HCT116 (cell line): ENCODE data around the gene AMMECR1. TPM values are rescaled to one million over a fixed set of nuclear protein-coding genes. Genes with fewer than 3 reads are reported as not detected.

ENCODE experiments used
- ATAC-seq: fragments of 200-7000 bp; cut with Tn5 transposase; 2 replicates; pipeline ENCODE4 v1.9.1; 2020; ENCODE audit warnings: mild to moderate bottlenecking, moderate library complexity
- BruUV-seq: library from RNA; stranded (reverse); fragments of 400-500 nt; replicated peaks from 2 replicates; lab custom pipeline; 2021; lab: Mats Ljungman, UMichigan
- CTCF ChIA-PET: fragments of 300-600 bp; sonication (Branson Sonifier 250); formaldehyde crosslinking; loops from one replicate; lab custom pipeline; 2021; ENCODE audit warnings: antibody characterized with exemption; lab: Charles Lee
- POLR2A ChIA-PET: fragments of 300-600, 350-600 bp; sonication (Branson Sonifier 250); formaldehyde crosslinking; loops from one replicate; lab custom pipeline; 2021; ENCODE audit warnings: antibody characterized with exemption; lab: Charles Lee
- RAD21 ChIA-PET, 2 experiments: fragments of 300-600 bp; sonication (Branson Sonifier 250); formaldehyde crosslinking; loops; one replicate each; lab custom pipeline; 2023; ENCODE audit warnings: low total read pairs in 2 of 2; ENCODE audit not compliant: uncharacterized antibody in 2 of 2, unreplicated experiment in 2 of 2, low non-redundant PET in 1 of 2; lab: Charles Lee
- DNase-seq: peaks from one replicate; pipeline ENCODE4 v3.0.0-alpha.2; 2010; ENCODE audit warnings: low read depth, low spot score
- H2AFZ ChIP-seq: fragments of 200-600 bp; shearing (Covaris generic), sonication (generic); 2 replicates; pipeline ENCODE4 v1.6.1; 2017; ENCODE audit warnings: low read depth, mixed run types, mixed read lengths, antibody characterized with exemption, low read length; ENCODE audit not compliant: poor library complexity, severe bottlenecking
- H3K27ac ChIP-seq: 2 replicates; pipeline ENCODE4 v1.5.1; 2012; ENCODE audit warnings: low read depth, low read length
- H3K27me3 ChIP-seq: fragments of 200-600 bp; sonication (generic); 2 replicates; pipeline ENCODE4 v1.6.1; 2016; ENCODE audit warnings: mixed run types, low read length, mixed read lengths; ENCODE audit not compliant: insufficient read depth
- H3K36me3 ChIP-seq, 2 experiments: fragments of 200-500 bp in 1 of 2; fragments of 200-600 bp in 1 of 2; sonication (Bioruptor generic) in 1 of 2; sonication (generic) in 1 of 2; 2 replicates each; pipeline versions ENCODE4 v1.5.1 to v1.6.1; 2014 to 2016; ENCODE audit warnings: low read length in 2 of 2, inconsistent platforms in 1 of 2, mixed read lengths in 1 of 2, mixed run types in 1 of 2; ENCODE audit not compliant: insufficient read depth in 2 of 2, control insufficient read depth in 1 of 2
- H3K4me1 ChIP-seq, 2 experiments: fragments of 200-600 bp in 1 of 2; sonication (generic) in 1 of 2; 2 replicates each; pipeline versions ENCODE4 v1.5.1 to v1.6.1; 2012 to 2017; ENCODE audit warnings: low read length in 2 of 2, inconsistent platforms in 1 of 2, mild to moderate bottlenecking in 1 of 2, mixed read lengths in 1 of 2, mixed run types in 1 of 2, moderate library complexity in 1 of 2; ENCODE audit not compliant: insufficient read depth in 2 of 2, control insufficient read depth in 1 of 2
- H3K4me2 ChIP-seq: fragments of 200-600 bp; sonication (generic); 2 replicates; pipeline ENCODE4 v1.6.1; 2017; ENCODE audit warnings: mixed run types, low read length, mixed read lengths
- H3K4me3 ChIP-seq, 2 experiments: fragments of 200-600 bp in 1 of 2; sonication (generic) in 1 of 2; replicated peaks in 1 of 2; 2 replicates each; pipeline ENCODE4 v1.5.1; 2011 to 2016; ENCODE audit warnings: low read length in 2 of 2, control low read depth in 1 of 2, low read depth in 1 of 2, mild to moderate bottlenecking in 1 of 2, mixed read lengths in 1 of 2, mixed run types in 1 of 2
- H3K79me2 ChIP-seq: fragments of 200-600 bp; sonication (generic); 2 replicates; pipeline ENCODE4 v1.6.1; 2017; ENCODE audit warnings: mild to moderate bottlenecking, mixed run types, low read length, moderate library complexity, mixed read lengths; ENCODE audit not compliant: insufficient read depth
- H3K9ac ChIP-seq: fragments of 200-600 bp; sonication (generic); 2 replicates; pipeline ENCODE4 v1.6.1; 2016; ENCODE audit warnings: low read length, mixed read lengths
- H3K9me2 ChIP-seq: fragments of 200-600 bp; sonication (generic), shearing (Covaris generic); 2 replicates; pipeline ENCODE4 v1.6.1; 2017; ENCODE audit warnings: mixed run types, mild to moderate bottlenecking, moderate library complexity; ENCODE audit not compliant: insufficient read depth
- H3K9me3 ChIP-seq, 2 experiments: fragments of 200-500 bp in 1 of 2; fragments of 200-600 bp in 1 of 2; sonication (Bioruptor generic) in 1 of 2; sonication (generic) in 1 of 2; 2 replicates each; pipeline ENCODE4 v1.6.1; 2014 to 2017; ENCODE audit warnings: low read length in 2 of 2, mixed read lengths in 2 of 2, inconsistent platforms in 1 of 2, low read depth in 1 of 2, mild to moderate bottlenecking in 1 of 2, mixed run types in 1 of 2, moderate library complexity in 1 of 2; ENCODE audit not compliant: control insufficient read depth in 1 of 2, insufficient read depth in 1 of 2
- H4K20me1 ChIP-seq: fragments of 200-600 bp; sonication (generic), shearing (Covaris generic); 2 replicates; pipeline ENCODE4 v1.6.1; 2017; ENCODE audit warnings: mixed run types, mild to moderate bottlenecking, moderate library complexity; ENCODE audit not compliant: insufficient read depth
- EZH2phosphoT487 ChIP-seq: fragments of 200-600 bp; IDR thresholded peaks from 2 replicates; pipeline ENCODE4 v1.6.1; 2018; ENCODE audit warnings: antibody characterized with exemption, borderline replicate concordance
- FOSL1 ChIP-seq: IDR thresholded peaks from 2 replicates; pipeline ENCODE4 v1.6.1; 2012; ENCODE audit warnings: low read depth
- intact Hi-C: fragments of 100-400 bp; cut with micrococcal nuclease; formaldehyde crosslinking; loops from 2 replicates; pipeline ENCODE4 v1.10.0; 2022
- total RNA-seq: library from RNA; stranded (reverse); gene quantifications from one replicate; pipeline ENCODE4 v1.2.1, GENCODE V29; 2021; ENCODE audit not compliant: unreplicated experiment
- TF ChIP-seq, protein P1 (sequence below): IDR thresholded peaks from 2 replicates; pipeline ENCODE4 v1.6.1; 2012

AMMECR1 gene
- total RNA-seq, 1 experiment from 2014 or later = 9.2 TPM

GRCh38 chrX:110315551-110315950 lies 2.3 kb downstream of the AMMECR1 start:
- ATAC-seq (no peak), DNase-seq (no peak)
- Histone ChIP-seq H2AFZ (no peak overlapping the region), H3K27me3 (no peaks in the 10 kb centered on the region), H3K9me2 (no peaks in the 10 kb centered on the region), H3K9ac (no peak overlapping the region), H3K9me3 (no peaks in the 10 kb centered on the region), H4K20me1 (0 out of 2 replicates have a peak, but pooled peaks cover 4% of the 10 kb centered on the region), H3K4me1 (peaks cover 0 to 14% of the 10 kb centered on the region in 2 experiments; a peak in 1 of 4 replicates), H3K27ac (no peak overlapping the region), H3K79me2 (peaks cover 38% of the 10 kb centered on the region), H3K36me3 (no peaks in the 10 kb centered on the region), H3K4me2 (no peak overlapping the region), H3K4me3 (no peak overlapping the region)
- no TSS peak for BruUV-seq
- TF ChIP-seq, protein P1, sequence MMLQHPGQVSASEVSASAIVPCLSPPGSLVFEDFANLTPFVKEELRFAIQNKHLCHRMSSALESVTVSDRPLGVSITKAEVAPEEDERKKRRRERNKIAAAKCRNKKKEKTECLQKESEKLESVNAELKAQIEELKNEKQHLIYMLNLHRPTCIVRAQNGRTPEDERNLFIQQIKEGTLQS = no peak
- TF ChIP-seq EZH2phosphoT487 = no peak
- POLR2A ChIA-PET = no interaction called here
- RAD21 ChIA-PET = no interaction called here
- CTCF ChIA-PET = no interaction called here
- intact Hi-C loops = loop anchor here (5.0 to 10.0 kb wide), 3 partner anchors 92 to 401 kb away; no protein-coding TSS in a partner anchor

- no peak overlapping the region for H3K27ac ChIP-seq
- no peak overlapping the region for H3K4me3 ChIP-seq
- intact Hi-C loops = loop anchor here (10.0 kb wide), 2 partner anchors 97 to 397 kb away; no protein-coding TSS in a partner anchor
- H3K79me2 ChIP-seq = peaks cover 36% of the 10 kb centered on the region
- H3K4me2 ChIP-seq = no peak overlapping the region
- no peak overlapping the region for H3K9ac ChIP-seq
- no peaks in the 10 kb centered on the region for H3K9me2 ChIP-seq
- CTCF ChIA-PET = no interaction called here
- DNase-seq (no peak), ATAC-seq (no peak)
- no peaks in the 10 kb centered on the region for H3K36me3 ChIP-seq
- TF ChIP-seq FOSL1 = no peak
- peaks cover 0 to 5% of the 10 kb centered on the region in 2 experiments; a peak in 1 of 4 replicates for H3K4me1 ChIP-seq
- RAD21 ChIA-PET = no interaction called here
- no peak overlapping the region for H2AFZ ChIP-seq
- 0 out of 2 replicates have a peak, but pooled peaks cover 4% of the 10 kb centered on the region for H4K20me1 ChIP-seq
- BruUV-seq = no TSS peak
- H3K9me3 ChIP-seq = no peaks in the 10 kb centered on the region
- H3K27me3 ChIP-seq = no peaks in the 10 kb centered on the region
- POLR2A ChIA-PET = no interaction called here
These were observed 6.3 kb downstream of the AMMECR1 start for GRCh38 chrX:110311437-110312230.
